ENCODE results near the gene RPS6KB1. TPM values are rescaled to one million over a fixed set of nuclear protein-coding genes. Genes with fewer than 3 reads are reported as not detected.

The RPS6KB1 gene
- total RNA-seq (2022) (37.4 and 48.4 TPM in 2 replicates), Bru-seq, nascent RNA (percentile 79 among the genes with signal in this experiment), BruChase-seq, experiment 1, labeled RNA remaining after a 6-hour chase (percentile 85 among the genes with signal in this experiment), BruChase-seq, experiment 2, labeled RNA remaining after a 2-hour chase (percentile 87 among the genes with signal in this experiment)
- long read RNA-seq, full-length matches to known transcripts = 66 of 106 reads
- long read RNA-seq, partial matches to known transcripts = 3 of 106 reads
- long read RNA-seq, other reads (novel, unspliced or antisense) = 37 of 106 reads

- POLR2A ChIA-PET = interaction anchor here (0.5 to 3.4 kb wide), 34 partner anchors 11 to 706 kb away, joined by 3 to 33 read pairs (median 4); partner anchors contain the start of genes PTRH2, RNFT1 and VMP1
- peak within 1 kb of the TSS; percentile 99 for H3K27ac Mint-ChIP-seq (ENCODE audit: low read depth, unreplicated experiment)
- H3K36me3 Mint-ChIP-seq (ENCODE audit: insufficient read depth, unreplicated experiment) = peaks cover 42% of the 10 kb centered on the region
- no peaks in the 10 kb centered on the region for H3K27me3 Mint-ChIP-seq (ENCODE audit: insufficient read depth, unreplicated experiment)
- peak within 1 kb of the TSS; percentile 94 for H3K4me3 Mint-ChIP-seq (ENCODE audit: unreplicated experiment)
- peaks cover 9% of the 10 kb centered on the region for H3K4me1 Mint-ChIP-seq (ENCODE audit: insufficient read depth, unreplicated experiment)
- CTCF ChIA-PET = interaction anchor here (0.5 to 1.2 kb wide), 7 partner anchors 12 to 145 kb away, joined by 3 to 7 read pairs (median 4); no protein-coding TSS in a partner anchor
- no peak for TF ChIP-seq CTCF (IDR thresholded peaks at IDR 0.05; ENCODE audit: unreplicated experiment)
- H3K9me3 Mint-ChIP-seq (ENCODE audit: unreplicated experiment) = no peaks in the 10 kb centered on the region
- no TSS peak for BruUV-seq (replicated peaks)
- intact Hi-C loops (cut with micrococcal nuclease) = loop anchor here (5.0 kb wide), 1 partner anchor 46 kb away; no protein-coding TSS in a partner anchor
- peak; percentile 98 for DNase-seq (ENCODE audit: unreplicated experiment)
These were observed at the start of gene RPS6KB1, which contains the start of gene TUBD1 for GRCh38 chr17:59892924-59893675. Gene RPS6KB1 (plus strand): TSS chr17:59893121. CDS start chr17:59893185, 64 bp downstream. Gene TUBD1 (minus strand): TSS chr17:59892943. CDS start chr17:59891002, 1,941 bp downstream.

- POLR2A ChIA-PET = interaction anchor here (0.8 to 14.0 kb wide), 18 partner anchors 6 to 225 kb away, joined by 3 to 720 read pairs (median 6); partner anchors contain the start of genes PTRH2, RPS6KB1, TUBD1 and VMP1
- CTCF ChIA-PET = interaction anchor here (1.2 kb wide), 1 partner anchor 62 kb away, joined by 3 read pairs; no protein-coding TSS in a partner anchor
- no peak for TF ChIP-seq CTCF (IDR thresholded peaks at IDR 0.05; ENCODE audit: unreplicated experiment)
- H3K27ac Mint-ChIP-seq (ENCODE audit: low read depth, unreplicated experiment) = peak overlapping the region; percentile 98
- H3K9me3 Mint-ChIP-seq (ENCODE audit: unreplicated experiment) = no peaks in the 10 kb centered on the region
- H3K36me3 Mint-ChIP-seq (ENCODE audit: insufficient read depth, unreplicated experiment) = peaks cover 96% of the 10 kb centered on the region
- no peaks in the 10 kb centered on the region for H3K27me3 Mint-ChIP-seq (ENCODE audit: insufficient read depth, unreplicated experiment)
- no TSS peak for BruUV-seq (replicated peaks)
- H3K4me3 Mint-ChIP-seq (ENCODE audit: unreplicated experiment) = peak overlapping the region; percentile 50
- intact Hi-C loops (cut with micrococcal nuclease) = loop anchor here (5.0 kb wide), 1 partner anchor 47 kb away; the partner anchor contains the start of genes RPS6KB1 and TUBD1
- peak; percentile 62 for DNase-seq (ENCODE audit: unreplicated experiment)
- H3K4me1 Mint-ChIP-seq (ENCODE audit: insufficient read depth, unreplicated experiment) = peaks cover 24% of the 10 kb centered on the region
These were observed 47.9 kb upstream of the RPS6KB1 start for GRCh38 chr17:59844884-59845594.

- Mint-ChIP-seq H3K4me1 (ENCODE audit: insufficient read depth, unreplicated experiment) (peaks cover 24% of the 10 kb centered on the region), H3K4me3 (ENCODE audit: unreplicated experiment) (peak overlapping the region; percentile 50), H3K9me3 (ENCODE audit: unreplicated experiment) (no peaks in the 10 kb centered on the region), H3K36me3 (ENCODE audit: insufficient read depth, unreplicated experiment) (peaks cover 88% of the 10 kb centered on the region), H3K27ac (ENCODE audit: low read depth, unreplicated experiment) (peak overlapping the region; percentile 98), H3K27me3 (ENCODE audit: insufficient read depth, unreplicated experiment) (no peaks in the 10 kb centered on the region)
- intact Hi-C loops (cut with micrococcal nuclease) = loop anchor here (5.0 kb wide), 1 partner anchor 47 kb away; the partner anchor contains the start of genes RPS6KB1 and TUBD1
- ChIA-PET POLR2A (interaction anchor here (0.7 to 14.0 kb wide), 23 partner anchors 7 to 688 kb away, joined by 3 to 720 read pairs (median 5); partner anchors contain the start of genes PTRH2, RPS6KB1, TUBD1 and VMP1), CTCF (interaction anchor here (1.2 to 2.1 kb wide), 2 partner anchors 13 to 62 kb away, joined by 3 to 11 read pairs; no protein-coding TSS in a partner anchor)
- peak; percentile 96 for DNase-seq (ENCODE audit: unreplicated experiment)
- no TSS peak for BruUV-seq (replicated peaks)
- TF ChIP-seq CTCF (IDR thresholded peaks at IDR 0.05; ENCODE audit: unreplicated experiment) = no peak
These were observed 47.1 kb upstream of the RPS6KB1 start for GRCh38 chr17:59845595-59846393.

All from MCF 10A (cell line).